ENCODE data around the gene MEMO1. TPM values are rescaled to one million over a fixed set of nuclear protein-coding genes. Genes with fewer than 3 reads are reported as not detected.

Gene MEMO1
- total RNA-seq, 1 donor from 2014 or later = 35.0 TPM

GRCh38 chr2:31896293-31896692, 114.5 kb downstream of the MEMO1 start:
- TF ChIP-seq CTCF (IDR thresholded peaks at IDR 0.05; ENCODE audit: insufficient read depth, low read length, poor library complexity, severe bottlenecking) = no peak
- H3K4me3 ChIP-seq (ENCODE audit: low read depth, low read length) = no peak overlapping the region
- no peak for DNase-seq (ENCODE audit: low read depth)
- no peaks in the 10 kb centered on the region for H3K27me3 ChIP-seq (ENCODE audit: control insufficient read depth, insufficient read depth, low read length)
- H3K36me3 ChIP-seq (ENCODE audit: control insufficient read depth, insufficient read depth, low read length) = peaks cover 1% of the 10 kb centered on the region

- H3K4me3 ChIP-seq (ENCODE audit: low read depth, low read length) = no peak overlapping the region
- no peak for DNase-seq (ENCODE audit: low read depth)
- peaks cover 1% of the 10 kb centered on the region for H3K36me3 ChIP-seq (ENCODE audit: control insufficient read depth, insufficient read depth, low read length)
- no peaks in the 10 kb centered on the region for H3K27me3 ChIP-seq (ENCODE audit: control insufficient read depth, insufficient read depth, low read length)
- TF ChIP-seq CTCF (IDR thresholded peaks at IDR 0.05; ENCODE audit: insufficient read depth, low read length, poor library complexity, severe bottlenecking) = no peak
These were observed 116.2 kb downstream of the MEMO1 start for GRCh38 chr2:31894656-31895055.

- no peak for TF ChIP-seq CTCF (IDR thresholded peaks at IDR 0.05; ENCODE audit: insufficient read depth, low read length, poor library complexity, severe bottlenecking)
- no peak for DNase-seq (ENCODE audit: low read depth)
- Histone ChIP-seq H3K27me3 (ENCODE audit: control insufficient read depth, insufficient read depth, low read length) (no peaks in the 10 kb centered on the region), H3K4me3 (ENCODE audit: low read depth, low read length) (no peak overlapping the region), H3K36me3 (ENCODE audit: control insufficient read depth, insufficient read depth, low read length) (peaks cover 1% of the 10 kb centered on the region)
These were observed 117.7 kb downstream of the MEMO1 start for GRCh38 chr2:31893094-31893493.

GRCh38 chr2:31889044-31889443, 121.8 kb downstream of the MEMO1 start:
- Histone ChIP-seq H3K27me3 (ENCODE audit: control insufficient read depth, insufficient read depth, low read length) (no peaks in the 10 kb centered on the region), H3K4me3 (ENCODE audit: low read depth, low read length) (no peak overlapping the region), H3K36me3 (ENCODE audit: control insufficient read depth, insufficient read depth, low read length) (no peaks in the 10 kb centered on the region)
- no peak for TF ChIP-seq CTCF (IDR thresholded peaks at IDR 0.05; ENCODE audit: insufficient read depth, low read length, poor library complexity, severe bottlenecking)
- DNase-seq (ENCODE audit: low read depth) = no peak

GRCh38 chr2:31888550-31888949, 122.3 kb downstream of the MEMO1 start:
- no peaks in the 10 kb centered on the region for H3K36me3 ChIP-seq (ENCODE audit: control insufficient read depth, insufficient read depth, low read length)
- DNase-seq (ENCODE audit: low read depth) = no peak
- H3K27me3 ChIP-seq (ENCODE audit: control insufficient read depth, insufficient read depth, low read length) = no peaks in the 10 kb centered on the region
- no peak for TF ChIP-seq CTCF (IDR thresholded peaks at IDR 0.05; ENCODE audit: insufficient read depth, low read length, poor library complexity, severe bottlenecking)
- no peak overlapping the region for H3K4me3 ChIP-seq (ENCODE audit: low read depth, low read length)

GRCh38 chr2:31886700-31887099, 124.1 kb downstream of the MEMO1 start:
- Histone ChIP-seq H3K27me3 (ENCODE audit: control insufficient read depth, insufficient read depth, low read length) (no peaks in the 10 kb centered on the region), H3K4me3 (ENCODE audit: low read depth, low read length) (no peak overlapping the region), H3K36me3 (ENCODE audit: control insufficient read depth, insufficient read depth, low read length) (no peaks in the 10 kb centered on the region)
- peak; percentile 59 for TF ChIP-seq CTCF (IDR thresholded peaks at IDR 0.05; ENCODE audit: insufficient read depth, low read length, poor library complexity, severe bottlenecking)
- no peak for DNase-seq (ENCODE audit: low read depth)

Measured in kidney epithelial cell (primary cell).